HG02678 (cell line): ENCODE results near the gene TDRD10.
"Not testable (repeated sequence)": the region's sequence is repeated elsewhere in the genome, so short reads cannot be mapped to it uniquely, and the experiment has no call there.

Experiments used
- ATAC-seq: cut with Tn5 transposase; IDR thresholded peaks from one replicate; pipeline ENCODE4 v1.9.1; 2021; ENCODE audit warnings: mild to moderate bottlenecking, moderate library complexity; ENCODE audit not compliant: unreplicated experiment

The TDRD10 gene

DNA sequence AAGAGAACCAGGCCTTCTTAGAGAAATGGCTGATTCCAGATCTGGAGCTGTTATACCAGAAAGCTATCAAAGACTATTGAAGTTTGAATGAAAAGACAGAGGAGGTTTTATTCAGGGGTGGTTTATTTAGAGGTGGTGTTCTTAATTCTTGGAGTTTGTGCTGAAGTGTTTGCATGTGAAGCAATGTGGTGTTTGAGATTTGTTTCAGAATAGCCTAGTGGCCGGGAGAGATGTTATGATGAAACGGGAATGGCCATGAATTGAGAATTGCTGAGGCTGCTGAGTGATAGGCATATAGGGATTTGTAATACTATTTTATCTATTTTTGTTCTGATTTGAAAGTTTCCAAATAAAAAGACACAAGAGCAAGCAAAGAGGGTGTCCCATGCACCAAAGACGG is 10.7 kb downstream of the TDRD10 start:
- no peak for ATAC-seq

DNA sequence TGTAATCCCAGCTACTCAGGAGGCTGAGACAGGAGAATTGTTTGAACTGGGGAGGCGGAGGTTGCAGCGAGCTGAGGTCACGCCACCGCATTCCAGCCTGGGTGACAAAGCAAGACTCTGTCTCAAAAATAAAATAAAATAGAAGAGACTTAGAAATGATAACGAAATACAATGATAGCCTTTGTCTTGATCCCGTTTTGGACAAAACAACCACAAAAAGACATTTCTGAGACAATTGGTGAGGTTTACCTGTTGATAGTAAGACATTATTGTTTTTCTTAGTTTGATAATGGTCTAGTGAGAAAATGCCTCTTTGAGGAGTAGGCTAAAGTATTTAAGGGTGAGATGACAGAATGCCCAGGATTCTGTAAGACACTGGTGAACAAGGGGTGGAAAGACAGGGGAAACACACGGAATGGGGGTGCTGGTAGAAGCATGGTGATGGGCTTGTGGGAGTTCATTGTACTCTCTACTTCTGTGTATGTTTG is 12.1 kb downstream of the TDRD10 start:
- no peak for ATAC-seq

DNA sequence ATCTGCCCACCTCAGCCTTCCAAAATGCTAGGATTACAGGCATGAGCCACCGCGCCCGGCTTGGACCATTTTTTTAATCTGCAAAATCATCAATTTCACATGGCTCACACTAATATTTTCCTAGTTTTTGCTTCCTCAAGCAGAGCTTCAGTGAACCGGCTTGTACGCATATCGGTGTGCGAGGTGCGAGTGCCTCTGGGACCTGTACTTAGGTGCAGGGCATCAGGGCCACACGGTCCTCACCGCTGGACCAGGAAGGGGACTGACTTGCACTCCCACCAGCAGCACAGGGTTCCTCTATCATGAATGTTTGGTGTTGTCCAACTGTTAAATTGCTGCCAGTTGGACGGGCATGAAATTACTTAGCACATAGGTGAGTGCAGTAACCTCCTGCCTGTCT is 15.6 kb downstream of the TDRD10 start:
- no peak for ATAC-seq

DNA sequence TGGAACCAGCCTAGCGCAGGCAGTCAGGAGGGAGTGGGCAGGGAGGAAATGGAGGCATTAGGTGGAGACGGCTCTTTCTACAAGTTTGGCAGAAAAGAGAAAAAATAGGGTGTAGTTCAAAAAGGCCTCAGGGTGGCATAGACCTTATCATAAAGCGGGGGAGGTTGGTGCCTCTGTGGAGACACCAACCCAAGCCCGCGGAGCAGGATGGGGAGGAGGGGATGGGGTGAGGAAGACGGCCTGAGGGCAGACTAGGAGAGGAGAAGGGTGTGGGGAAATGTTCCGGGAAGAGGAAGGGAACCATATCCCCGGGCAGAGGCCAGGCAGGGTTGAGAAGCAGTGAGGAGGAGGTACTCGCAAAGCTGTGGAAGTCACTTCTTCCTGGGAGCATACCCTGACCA is 17.6 kb downstream of the TDRD10 start:
- ATAC-seq = no peak

DNA sequence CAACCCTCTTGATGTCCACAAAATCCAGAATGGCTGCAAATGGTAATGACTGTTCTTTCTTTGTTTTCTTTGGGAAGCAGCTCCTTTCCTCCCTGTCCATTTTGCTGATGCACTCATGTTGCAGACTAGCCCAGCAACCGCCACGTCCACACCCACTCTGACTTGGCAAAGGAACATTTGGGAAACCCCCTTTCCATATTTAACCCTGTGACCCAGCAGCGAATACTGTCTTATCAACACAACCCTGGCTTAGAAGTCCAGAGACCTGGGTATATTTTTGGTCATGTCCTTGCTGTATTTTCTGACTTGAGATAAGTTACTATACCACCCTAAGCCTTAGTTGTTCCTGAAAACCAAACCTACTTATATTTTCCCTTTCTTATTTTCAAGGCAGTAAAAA is 18.3 kb downstream of the TDRD10 start:
- no peak for ATAC-seq

DNA sequence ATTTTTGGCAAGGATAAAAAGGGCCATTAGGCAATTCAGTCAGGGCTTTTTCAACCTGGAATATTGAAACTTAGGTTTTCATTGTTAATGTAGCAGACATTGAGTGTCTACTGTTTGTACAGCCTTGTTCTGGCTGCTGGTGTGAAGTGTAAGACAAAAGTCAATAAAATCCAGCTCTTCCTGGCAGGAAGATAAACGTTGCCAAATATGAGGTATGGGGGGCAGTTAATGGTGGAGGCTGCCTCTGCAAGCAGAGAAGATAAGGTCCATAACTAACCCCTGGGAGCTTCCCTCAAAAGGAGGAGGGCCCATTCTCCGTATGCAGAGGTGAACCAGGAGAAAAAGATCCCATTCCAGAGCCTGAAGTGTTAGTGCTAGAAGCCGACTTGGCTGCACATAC is 19.7 kb downstream of the TDRD10 start:
- ATAC-seq = no peak

DNA sequence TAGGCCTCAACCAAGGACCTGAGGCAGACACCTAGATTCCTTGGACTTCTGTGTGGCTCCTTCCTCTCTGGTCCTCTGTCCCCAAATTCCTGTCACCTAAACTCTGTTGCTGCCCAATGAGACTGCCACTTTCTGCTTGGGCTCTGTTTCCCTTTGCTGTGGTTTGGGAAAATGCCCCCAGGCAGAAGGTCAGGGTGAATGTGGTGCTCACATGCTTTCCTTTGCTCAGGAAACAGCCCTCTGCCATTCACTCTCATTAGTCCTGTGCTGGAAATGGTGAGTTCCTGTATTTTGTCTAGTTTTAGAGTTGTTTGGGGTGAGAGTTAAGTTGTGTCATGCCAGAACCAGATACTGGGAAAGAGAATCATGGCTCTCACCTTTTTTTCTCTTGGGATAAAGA is 22.9 kb downstream of the TDRD10 start:
- ATAC-seq = no peak

DNA sequence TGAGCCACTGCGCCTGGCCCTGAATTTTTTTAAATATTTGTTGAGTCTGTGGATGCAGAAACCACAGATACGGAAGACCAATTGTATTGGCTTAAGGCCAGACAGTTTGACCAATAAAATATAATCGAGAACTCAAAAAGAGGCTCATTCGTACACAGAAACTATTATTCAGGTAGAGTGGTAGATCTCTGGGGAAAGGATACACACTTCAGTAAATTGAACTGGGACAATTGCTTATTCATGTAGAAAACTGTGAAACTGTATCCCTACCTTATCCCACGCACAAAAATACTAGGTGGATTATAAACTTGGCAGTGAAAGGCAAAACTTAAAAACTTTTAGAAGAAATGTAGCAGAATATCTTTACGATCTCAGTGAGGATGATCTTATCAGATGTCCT is 25.2 kb downstream of the TDRD10 start:
- ATAC-seq = no peak

DNA sequence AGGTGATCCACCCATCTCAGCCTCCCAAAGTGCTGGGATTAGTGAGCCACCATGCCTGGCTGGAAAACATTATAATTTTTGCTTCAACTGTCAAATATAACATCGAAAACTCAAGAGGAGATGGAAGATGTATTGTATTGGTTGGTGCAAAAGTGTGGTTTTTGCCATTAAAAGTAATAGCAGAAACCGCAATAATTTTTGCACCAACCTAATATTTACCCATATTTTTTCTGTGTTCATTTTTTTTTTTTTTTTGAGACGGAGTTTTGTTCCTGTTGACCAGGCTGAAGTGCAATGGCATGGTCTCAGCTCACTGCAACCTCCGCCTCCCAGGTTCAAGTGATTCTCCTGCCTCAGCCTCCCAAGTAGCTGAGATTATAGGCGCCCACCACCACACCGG is 27.3 kb downstream of the TDRD10 start:
- no peak for ATAC-seq

DNA sequence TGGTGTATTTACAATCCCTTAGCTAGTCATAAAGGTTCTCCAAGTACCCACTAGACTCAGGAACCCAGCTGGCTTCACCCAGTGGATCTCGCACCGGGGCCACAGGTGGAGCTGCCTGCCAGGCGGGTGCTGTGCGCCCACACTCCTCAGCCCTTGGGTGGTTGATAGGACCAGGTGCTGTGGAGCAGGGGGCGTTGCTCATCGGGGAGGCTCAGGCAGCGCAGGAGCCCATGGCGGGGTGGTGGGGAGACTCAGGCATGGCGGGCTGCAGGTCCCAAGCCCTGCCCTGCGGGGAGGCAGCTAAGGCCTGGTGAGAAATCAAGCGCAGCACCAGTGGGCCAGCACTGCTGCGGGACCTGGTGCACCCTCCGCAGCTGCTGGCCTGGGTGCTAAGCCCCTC is 29.9 kb downstream of the TDRD10 start:
- ATAC-seq = not testable (repeated sequence)

DNA sequence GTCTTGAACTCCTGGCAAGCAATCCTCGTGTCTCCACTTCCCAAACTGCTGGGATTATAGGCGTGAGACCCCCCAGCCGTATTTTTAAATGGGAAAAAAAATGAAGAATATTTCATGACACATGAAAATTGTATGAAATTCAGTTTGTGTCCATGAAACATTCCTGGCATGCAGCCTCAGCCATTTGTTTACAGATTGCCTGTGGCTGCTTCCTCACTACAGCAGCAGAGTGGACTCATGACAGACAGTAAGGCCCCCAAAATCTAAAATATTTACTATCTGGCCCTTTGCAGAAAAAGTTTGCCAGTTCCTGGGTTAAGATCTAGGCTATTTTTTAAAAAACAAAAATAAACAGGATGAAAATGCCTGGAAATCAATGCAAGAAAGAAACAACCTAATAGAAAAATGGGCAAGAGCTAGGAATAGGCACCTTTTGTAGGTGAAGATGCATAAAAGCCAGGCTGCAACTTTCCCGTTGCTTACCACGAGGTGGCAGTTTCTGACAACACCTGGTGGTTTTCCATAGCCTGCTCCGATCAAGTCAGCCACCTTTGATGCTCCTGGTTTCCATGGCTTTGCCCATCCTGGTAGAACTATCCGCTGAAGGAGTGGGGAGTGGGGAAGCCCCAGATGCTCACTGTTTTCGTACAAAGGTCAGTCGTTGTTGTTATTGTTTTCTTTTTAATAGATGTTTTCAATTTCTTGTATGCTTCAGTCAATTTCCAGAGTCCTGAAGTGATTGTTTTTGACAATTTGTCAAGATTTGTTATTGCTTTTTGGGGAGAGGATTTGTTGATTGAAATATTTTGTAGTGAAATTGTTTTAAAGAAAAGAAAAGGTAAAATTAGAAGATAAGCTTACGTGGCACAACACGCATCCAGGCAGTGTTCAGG is 32.2 kb downstream of the TDRD10 start:
- ATAC-seq = no peak

DNA sequence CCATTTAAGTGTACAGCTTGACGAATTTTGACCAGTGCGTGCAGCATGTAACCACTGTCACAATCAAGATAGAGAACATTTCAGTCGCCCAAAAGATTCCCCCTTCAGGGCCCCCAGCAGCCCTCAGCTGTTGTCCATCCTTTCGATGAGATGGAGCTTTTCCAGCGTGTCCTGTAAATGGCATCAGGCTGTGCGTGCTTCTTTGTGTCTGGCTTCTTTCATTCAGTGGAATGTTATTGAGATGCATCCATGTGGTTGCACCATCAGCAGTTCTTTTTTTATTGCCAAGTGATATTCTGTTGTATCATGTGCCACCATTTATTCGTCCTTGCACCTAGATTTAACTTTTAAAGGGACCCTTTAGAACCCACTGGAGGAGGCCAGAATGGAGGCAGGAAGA is 34.6 kb downstream of the TDRD10 start:
- ATAC-seq = no peak

DNA sequence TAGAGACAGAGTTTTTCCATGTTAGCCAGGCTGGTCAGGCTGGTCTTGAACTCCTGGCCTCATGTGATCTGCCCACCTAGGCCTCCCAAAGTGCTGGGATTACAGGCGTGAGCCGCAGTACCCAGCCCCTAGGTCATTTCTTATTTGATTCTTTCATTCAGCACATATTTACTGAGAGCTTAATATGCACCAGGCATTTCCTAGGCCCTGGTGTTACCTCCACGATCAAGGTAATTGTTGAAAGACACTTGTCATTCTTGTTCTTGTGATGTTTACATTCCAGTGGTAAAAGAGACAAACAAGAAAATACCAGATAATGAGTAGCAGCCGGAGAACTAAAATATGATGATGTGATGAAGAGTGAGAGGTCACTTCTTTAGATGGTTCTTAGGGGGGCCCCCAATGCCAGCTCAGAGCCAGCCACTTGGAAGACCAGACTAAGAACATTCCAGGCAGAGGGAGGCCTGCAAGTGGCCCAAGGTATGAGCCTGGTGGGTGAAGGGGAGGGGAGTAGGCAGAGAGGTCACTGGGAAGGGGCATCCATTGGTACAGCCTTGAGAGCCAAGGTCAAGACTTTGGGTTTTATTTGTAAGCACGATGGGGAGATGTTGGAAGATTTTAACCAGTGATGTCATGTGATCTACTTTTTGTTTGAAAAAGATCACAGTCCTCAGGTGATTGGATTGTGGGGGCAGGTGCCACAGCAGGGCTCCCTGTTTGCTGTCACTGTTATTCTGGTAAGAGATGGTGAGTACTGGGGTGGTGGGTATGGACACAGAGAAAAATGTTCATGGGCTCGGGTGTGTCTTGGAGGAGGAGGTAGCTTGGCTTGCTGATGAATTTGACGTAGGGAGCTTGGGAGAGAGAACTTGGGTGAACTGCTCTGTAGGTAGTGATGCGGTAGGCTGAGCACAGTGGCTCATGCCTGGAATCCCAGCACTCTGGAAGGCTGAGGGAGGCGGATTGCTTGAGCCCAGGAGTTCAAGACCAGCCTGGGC is 37.8 kb downstream of the TDRD10 start:
- ATAC-seq = no peak

DNA sequence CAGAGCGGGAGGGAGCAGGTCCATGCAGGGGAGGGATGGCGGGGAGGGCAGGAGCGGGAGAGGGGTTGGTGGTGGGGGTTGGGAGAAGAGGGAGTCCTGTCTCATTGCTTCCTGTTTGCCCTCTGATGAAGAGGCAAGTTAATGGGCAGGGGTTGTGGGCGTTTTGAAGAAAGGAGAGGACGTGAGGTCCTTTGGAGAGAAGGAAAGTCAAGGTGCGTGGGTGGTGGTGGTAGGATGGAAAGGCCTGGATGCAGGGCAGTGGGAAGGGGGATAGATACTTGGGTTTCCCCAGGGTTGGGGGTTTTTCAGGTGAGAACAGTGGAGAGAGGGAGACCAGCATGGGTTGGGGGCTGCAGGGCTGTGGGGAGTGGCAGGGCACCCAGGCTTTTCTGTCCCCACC is 39.2 kb downstream of the TDRD10 start:
- ATAC-seq = no peak

DNA sequence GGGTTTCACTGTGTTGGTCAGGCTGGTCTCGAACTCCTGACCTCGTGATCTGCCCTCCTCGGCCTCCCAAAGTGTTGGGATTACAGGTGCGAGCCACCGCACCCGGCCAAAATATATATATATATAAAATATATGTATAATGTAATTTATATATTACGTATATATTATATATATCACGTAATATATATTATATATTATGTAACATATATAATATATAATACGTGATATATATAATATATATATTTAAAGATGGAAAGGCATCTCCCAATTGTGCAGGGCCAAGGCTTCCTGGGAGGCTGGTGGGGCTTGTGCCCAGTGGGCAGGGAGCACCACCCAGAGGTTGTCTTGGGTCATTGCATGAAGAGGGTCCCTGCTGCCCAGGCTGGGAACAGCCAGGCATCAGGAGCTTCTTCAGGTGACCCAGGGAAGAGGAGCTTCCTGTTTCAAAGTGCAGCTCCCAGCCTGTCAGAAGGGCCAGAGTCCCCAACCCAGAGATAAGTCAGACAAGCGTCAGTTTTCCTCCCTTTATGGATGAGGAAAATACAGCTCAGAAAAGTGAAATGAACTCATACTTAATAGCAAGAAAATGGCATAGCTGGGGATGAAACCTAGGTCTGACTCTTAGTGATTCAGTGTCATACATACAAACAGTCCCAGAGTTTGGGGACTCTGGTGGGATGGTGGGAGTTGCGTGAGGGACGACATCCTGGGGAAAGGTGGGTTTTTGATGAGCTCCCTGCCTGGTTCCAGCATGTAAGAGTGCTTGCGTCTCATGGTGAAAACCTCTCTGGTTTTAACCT is 44.4 kb downstream of the TDRD10 start:
- ATAC-seq = no peak

DNA sequence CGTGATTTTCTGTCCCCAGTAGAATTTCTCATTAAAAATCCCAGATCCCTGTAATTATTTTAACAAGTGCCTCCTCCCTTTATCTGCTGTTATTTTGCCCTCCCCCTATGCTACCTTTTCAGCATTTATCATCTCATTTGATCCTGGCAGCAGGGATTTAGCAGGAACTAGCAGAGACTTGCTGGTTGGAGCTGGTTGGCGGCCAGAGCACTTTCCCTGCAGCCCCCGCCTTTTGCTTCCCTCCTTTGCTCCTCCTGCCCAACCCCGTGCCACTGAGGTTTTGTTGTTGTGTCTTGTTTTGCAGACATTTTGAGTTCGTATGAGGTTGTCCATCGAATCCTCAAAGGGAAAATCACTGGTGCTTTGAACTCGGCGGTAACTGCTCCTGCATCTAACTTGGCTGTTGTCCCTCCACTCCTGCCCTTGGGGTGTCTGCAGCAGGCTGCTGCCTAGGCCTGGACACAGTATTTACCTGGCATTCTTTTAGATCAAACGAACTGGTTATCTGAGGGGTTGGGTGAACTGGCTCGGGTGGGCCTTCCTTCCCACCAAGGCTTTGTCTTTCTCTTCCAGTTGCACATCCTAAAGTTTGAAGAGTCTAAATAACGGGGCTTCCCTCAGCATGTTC is 45.2 kb downstream of the TDRD10 start:
- no peak for ATAC-seq

DNA sequence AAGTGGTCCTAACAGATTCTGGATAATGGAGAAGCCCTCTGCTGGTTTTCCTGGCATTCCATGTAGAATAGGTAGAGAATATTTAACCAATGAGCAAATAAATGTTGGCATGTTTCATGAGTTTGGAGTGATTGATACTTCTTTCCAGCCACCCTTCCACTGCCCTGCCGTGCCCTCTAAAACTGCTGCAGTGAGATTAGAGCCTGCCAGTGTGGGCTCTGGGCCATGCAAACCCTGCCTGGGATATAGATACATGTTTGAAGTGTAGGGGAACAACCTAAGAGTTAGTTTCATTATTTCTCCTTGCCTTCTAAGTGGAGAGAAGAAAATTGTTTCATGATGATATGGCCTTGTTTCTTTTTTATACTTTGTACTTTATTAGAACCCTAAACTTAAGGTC is 46.0 kb downstream of the TDRD10 start:
- ATAC-seq = no peak

DNA sequence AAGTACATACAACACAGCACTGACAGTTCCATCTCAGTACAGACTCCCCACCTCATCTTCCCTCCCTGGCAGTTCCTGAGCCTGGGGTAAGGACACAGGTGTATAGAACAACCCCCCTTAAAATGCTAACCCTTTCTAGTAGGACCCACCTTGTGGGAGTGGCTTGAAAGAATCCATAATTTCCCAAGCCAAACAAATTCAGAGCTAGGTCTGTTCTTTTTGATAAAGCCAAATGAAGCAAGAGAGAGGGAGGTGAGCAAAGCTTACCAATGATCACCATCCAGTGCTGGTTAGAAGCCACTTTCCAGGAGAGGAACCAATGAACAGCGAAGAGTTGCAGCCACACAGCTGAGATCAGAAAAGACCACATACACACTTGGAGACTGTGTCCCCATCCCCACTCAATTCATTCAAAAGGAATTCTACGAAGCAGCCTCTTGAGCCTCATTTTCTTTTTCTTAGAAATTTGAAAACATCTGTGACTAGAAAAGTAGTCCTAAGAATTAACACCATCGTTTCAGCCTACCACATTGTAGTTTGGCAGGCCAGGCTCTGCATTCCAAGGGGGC is 47.3 kb downstream of the TDRD10 start:
- no peak for ATAC-seq

DNA sequence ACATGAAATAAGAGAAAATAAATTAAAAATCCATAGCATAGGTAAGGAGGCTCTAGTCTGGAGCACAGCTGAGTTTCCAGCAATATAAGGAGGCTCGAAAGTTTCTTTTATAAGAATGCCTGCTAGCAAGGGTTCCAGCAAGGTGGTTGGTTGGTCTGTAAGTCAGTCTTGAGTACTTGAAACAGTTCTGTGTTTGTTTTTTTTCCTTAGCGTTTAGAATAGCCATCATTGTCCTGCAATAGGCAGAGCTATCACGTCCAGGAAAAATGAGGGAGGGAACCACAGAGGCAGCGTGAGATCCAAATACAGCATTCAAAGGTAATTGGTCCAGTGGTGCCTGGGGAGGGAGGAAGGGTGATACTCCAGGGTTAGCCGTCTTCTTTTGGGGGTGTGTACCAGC is 48.1 kb downstream of the TDRD10 start:
- ATAC-seq = no peak

DNA sequence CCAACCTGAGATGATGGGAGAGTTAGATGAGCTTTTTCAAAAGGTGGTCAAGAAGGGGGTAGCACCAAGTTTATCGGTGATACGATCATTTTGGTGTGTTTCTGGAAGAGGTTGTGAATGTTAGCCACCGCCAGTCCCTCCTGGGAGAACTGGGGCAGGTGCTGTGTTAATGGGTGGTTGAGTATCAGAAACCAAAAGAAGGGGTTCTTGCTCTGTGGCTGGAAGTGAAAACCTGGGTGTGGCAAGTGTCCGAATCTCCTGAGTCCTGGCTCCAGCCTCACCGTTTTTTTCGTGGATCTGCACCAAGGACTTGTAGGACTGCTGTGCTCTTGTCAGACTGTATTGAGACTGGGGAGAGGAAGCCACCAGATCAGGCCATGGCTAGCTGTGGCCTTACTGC is 48.6 kb downstream of the TDRD10 start:
- ATAC-seq = no peak
